ENCODE measurements around the gene FAM240A.
A peak's percentile ranks its signal among the peaks of the same experiment; 100 is the strongest.

The FAM240A gene

DNA sequence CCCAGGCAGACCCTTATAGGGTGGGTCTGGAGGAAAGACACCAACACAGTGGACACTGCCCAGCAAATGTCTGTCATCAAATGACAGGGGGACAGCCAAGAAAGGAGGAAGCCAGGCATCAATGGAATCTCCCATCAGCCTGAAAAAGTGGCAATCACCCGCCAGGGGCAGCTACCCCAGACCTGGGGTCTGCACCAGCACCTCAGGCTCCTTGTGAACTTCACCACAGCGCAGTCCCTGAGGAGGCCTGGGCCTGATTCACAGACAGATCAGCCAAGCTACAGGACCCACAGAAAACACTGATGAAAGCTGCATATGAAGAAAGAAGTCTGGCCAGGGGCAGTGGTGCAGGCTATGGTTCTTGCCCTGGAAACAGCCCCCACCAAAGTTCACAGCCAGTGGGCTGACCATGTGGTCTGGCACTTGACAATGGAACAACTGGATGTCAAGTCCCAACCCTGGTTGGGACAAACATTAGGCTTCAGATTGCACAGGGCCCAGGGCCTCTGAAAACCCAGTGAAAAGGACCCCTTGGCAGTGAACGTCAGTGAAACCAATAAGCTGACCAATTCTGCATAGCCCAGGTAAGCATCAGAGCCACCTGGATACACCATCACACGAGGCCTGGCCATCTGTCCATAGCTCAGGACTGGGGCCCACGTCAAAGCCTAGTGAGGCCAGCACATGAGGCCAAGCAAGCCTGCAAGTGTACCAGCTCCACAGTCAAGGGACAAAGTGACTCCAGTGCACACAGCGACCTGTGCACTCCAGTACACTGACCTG is 52.1 kb downstream of the FAM240A start:
- DNase-seq: no peak

- DNase-seq: no peak
Observed at GRCh38 chr3:46664971-46665762, 52.8 kb downstream of the FAM240A start.

- DNase-seq: peak; percentile 47
Observed at GRCh38 chr3:46665763-46666452, 53.6 kb downstream of the FAM240A start.

- DNase-seq: no peak
Observed at GRCh38 chr3:46666453-46666845, 54.1 kb downstream of the FAM240A start.

- DNase-seq: no peak
Observed at GRCh38 chr3:46667061-46667621, 54.8 kb downstream of the FAM240A start.

- no peak for DNase-seq
Observed at GRCh38 chr3:46667657-46668056, 55.3 kb downstream of the FAM240A start.

- no peak for DNase-seq
Observed at GRCh38 chr3:46668116-46668515, 55.8 kb downstream of the FAM240A start.

DNA sequence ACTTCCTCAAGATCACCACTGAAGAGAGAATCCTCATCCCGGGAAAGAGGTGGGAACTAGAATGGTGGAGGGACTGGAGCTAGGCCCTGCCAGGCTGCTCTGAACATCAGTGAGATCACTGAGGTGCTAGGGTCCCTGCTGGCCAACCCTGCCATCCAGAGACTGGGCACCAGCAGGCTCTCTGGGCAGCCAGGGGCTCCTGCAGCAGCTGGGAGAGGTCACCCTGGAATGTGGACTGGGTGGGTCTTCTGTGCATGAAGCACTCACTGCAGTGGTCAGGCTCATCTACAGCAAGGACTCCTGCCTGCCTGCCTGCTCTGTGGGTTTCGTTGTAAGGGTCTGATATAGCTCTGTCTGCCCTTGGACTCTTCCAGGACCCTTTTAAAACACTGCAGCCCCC is 56.3 kb downstream of the FAM240A start:
- no peak for DNase-seq

GRCh38 chr3:46669191-46669999 is 57.1 kb downstream of the FAM240A start:
- DNase-seq: no peak

DNA sequence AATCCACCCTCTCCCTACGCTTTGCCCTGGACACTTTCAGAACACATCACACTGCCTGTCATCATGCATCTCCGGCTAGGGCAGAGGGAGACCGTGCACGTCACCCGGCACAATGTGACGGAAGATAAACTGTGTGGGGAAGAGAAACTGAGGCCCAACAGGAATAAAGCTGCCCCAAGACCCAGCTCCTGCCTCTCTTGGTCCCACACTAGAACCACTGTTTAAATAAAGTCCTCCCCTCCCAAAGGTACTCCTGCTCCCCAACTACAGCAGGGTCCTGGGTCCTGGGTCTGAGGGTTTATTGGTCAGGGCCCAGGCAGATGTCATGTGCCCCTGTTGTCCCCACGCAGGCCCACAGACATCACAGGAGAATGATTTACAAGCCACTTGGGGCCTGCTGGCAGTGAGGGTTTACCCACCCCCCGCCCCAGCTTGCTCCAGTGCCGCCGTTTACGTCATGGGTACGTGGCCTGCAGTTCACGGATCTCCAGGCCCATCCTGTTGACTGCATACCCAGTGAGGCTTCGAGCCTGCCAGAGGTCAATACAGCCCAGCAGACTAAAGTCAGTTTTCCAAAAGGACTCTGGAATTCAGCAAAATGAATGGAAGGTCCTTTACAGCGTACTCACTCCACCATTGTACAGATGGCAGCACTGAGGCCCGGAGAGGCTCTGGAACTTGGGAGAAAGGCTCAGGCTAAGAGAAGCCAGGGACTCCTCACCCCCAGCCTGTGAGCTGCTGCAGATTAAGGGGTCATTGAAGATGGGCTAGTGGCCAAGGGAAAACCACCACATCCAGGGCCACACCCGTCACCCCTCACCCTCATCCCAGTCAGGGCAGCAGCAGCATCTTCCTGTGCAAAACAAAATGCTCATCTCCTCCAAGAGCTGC is 57.9 kb downstream of the FAM240A start:
- DNase-seq: no peak

DNA sequence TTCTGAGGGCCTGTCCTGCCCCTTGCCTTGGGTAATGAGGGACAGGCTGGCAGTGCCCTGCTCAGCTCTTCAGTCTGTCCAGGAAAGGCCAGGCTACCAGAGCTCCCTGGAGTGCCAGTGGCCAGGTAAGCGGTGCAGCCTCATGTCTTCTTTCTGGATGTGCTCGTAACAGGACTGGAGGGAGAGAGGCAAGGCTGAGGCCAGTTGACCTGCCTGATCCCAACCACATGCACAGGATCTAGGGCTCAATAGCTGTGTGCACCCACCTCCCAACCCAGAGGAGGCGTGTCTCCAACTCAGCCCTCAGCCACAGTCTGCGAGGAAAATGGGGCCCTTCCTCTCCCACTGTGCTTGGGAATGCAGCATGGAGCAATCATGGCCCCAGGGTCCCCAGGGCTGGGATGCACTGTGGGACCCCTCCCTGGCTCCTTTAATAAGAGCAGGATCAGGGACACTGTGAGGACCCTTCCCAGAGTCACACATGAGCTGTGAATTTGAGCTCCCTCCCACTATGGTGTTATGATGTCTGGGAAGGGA is 58.6 kb downstream of the FAM240A start:
- no peak for DNase-seq

GRCh38 chr3:46671541-46672348 is 59.4 kb downstream of the FAM240A start:
- DNase-seq: no peak

- no peak for DNase-seq
Observed at GRCh38 chr3:46672349-46672695, 60.0 kb downstream of the FAM240A start.

GRCh38 chr3:46673151-46674030 is 61.1 kb downstream of the FAM240A start:
- DNase-seq: no peak

GRCh38 chr3:46674031-46674845 is 61.9 kb downstream of the FAM240A start:
- no peak for DNase-seq

DNA sequence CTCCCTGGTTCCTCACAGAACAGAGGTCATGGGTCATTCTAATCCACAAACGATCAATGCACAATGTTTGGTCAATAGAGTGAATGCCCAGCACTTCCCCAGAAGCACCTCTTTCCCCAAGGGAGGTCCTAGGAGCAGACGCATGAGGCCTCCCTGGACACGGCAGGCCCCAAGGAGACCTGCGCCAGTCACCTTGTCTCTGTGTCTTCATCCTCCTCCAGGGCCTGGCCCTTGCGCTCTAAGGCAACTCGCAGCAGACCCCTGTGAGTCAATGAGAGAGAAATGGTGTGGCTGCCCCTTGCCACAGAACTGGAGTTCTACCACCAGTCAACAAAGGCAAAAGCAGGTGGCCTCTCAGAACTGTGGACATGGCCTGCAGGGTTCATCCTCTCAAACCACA is 63.1 kb downstream of the FAM240A start:
- no peak for DNase-seq

Measured in NCI-H2081 treated with DMSO at 0.1 percent for 48 hours (cell line).